Measurements from ENCODE around the gene ZNF221.
"Not testable (repeated sequence)": the region's sequence is repeated elsewhere in the genome, so short reads cannot be mapped to it uniquely, and the experiment has no call there.

ZNF221 gene

GRCh38 chr19:43950834-43951645 is at the start of gene ZNF221:
ZNF221 (plus strand) TSS chr19:43951228; CDS start chr19:43962727, 11,499 bp downstream.
- DNase-seq (ENCODE audit: low spot score): peak; percentile 91

DNA sequence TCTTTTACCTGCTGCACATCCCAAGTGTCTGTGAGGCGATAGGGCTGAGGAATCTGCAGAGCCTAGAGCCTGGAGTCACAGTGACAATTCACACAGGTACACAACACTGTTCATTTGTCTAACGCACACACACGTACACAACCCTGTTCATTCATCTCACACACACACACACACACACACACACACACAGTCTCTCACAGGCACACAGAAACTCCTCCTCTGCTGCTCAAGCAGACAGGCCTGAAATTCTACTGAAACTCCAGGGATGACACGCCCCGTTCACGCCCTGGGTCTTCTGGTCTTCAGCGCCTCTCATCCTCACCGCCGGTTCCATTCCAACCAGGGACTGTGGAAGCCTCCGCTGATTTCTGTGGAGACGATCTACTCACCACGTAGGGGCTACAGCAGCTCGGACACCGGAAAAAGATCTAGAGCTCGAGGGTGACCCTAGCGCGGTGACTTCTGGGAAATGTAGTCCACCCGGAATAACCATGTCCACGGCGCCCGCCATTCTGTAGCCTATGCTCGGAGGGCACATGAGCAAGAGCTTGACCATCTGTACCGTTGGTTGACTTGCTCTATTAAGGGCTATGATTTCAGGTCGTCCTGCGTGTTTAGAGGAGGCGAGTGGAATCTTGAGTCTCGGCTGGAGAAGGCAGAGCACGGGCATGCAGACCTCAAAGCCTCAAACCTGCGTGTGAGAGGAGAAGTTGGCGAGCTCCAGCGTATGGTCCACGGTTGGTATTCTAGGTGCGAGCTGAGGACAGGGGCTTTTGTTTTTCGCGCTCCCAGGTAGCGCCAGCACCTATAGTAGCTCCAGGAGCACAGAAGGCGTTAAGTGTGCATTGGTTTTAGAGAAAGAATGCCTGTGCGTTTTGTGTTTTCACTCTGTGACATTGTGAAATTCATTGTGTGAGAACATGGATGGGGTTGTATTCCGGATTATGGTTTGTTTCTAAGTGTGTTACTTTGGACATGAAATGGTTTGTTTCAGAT is 49.3 kb upstream of the ZNF221 start:
- DNase-seq (ENCODE audit: low spot score): peak; percentile 47

GRCh38 chr19:43902399-43902798 is 48.6 kb upstream of the ZNF221 start:
- DNase-seq (ENCODE audit: low spot score): no peak

- DNase-seq (ENCODE audit: low spot score): no peak
These were observed 45.1 kb upstream of the ZNF221 start for GRCh38 chr19:43905897-43906296.

DNA sequence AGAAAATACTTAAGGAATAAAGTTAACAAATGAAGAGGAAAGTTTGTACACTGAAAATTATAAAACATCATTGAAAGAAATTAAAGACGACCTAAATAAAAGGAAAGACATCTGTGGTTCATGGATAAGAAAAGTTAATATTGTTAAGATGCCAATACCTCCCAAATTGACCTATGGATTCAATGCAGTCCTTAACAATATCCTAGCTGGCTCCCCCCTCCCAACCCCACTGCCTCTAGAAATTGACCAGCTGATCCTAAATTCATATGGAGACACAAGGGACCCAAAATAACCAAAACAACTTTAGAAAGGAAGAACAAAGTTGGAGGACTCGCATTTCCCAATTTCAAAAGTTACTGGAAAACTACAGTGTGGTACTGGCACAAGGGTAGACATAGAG is 44.3 kb upstream of the ZNF221 start:
- DNase-seq (ENCODE audit: low spot score): no peak

- no peak for DNase-seq (ENCODE audit: low spot score)
These were observed 42.4 kb upstream of the ZNF221 start for GRCh38 chr19:43908659-43909058.

GRCh38 chr19:43910884-43911283 is 40.1 kb upstream of the ZNF221 start:
- no peak for DNase-seq (ENCODE audit: low spot score)

- DNase-seq (ENCODE audit: low spot score): no peak
These were observed 37.6 kb upstream of the ZNF221 start for GRCh38 chr19:43913383-43913782.

- DNase-seq (ENCODE audit: low spot score): no peak
These were observed 37.0 kb upstream of the ZNF221 start for GRCh38 chr19:43914051-43914450.

DNA sequence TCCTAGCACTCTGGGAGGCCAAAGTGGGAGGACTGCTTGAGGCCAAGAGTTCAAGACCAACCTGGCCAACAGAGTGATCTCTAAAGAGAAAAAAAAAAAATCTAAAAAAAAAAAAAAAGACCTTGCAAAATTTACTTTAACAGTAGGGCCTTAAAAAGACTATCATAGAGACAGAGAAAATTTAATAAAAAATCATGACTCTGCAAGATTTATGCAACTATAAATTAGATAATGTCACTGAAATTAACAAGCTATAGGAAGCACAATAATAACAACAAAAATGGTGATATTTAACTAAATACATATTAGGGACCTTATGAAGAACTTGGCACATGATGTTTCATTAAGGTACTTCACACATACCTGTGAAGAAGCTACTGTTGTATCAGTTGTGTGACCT is 27.2 kb upstream of the ZNF221 start:
- no peak for DNase-seq (ENCODE audit: low spot score)

DNA sequence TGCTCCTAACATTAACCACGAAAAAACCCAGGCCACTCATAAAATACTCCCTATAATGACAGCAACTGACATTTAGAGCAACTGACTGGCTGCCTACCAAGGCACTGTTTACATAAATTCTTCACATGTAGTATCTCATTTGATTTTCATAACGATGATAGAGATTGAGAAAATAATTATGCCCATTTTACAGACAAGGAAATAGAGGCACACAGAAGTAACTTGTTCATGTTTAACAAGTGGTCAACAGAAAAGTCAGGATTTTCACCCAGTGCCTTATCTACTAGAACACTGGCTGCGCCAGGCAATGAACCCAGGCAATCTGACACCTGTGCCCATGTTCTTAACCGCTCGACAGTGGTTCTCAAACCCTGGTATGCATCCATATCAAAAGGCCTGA is 22.2 kb upstream of the ZNF221 start:
- no peak for DNase-seq (ENCODE audit: low spot score)

DNA sequence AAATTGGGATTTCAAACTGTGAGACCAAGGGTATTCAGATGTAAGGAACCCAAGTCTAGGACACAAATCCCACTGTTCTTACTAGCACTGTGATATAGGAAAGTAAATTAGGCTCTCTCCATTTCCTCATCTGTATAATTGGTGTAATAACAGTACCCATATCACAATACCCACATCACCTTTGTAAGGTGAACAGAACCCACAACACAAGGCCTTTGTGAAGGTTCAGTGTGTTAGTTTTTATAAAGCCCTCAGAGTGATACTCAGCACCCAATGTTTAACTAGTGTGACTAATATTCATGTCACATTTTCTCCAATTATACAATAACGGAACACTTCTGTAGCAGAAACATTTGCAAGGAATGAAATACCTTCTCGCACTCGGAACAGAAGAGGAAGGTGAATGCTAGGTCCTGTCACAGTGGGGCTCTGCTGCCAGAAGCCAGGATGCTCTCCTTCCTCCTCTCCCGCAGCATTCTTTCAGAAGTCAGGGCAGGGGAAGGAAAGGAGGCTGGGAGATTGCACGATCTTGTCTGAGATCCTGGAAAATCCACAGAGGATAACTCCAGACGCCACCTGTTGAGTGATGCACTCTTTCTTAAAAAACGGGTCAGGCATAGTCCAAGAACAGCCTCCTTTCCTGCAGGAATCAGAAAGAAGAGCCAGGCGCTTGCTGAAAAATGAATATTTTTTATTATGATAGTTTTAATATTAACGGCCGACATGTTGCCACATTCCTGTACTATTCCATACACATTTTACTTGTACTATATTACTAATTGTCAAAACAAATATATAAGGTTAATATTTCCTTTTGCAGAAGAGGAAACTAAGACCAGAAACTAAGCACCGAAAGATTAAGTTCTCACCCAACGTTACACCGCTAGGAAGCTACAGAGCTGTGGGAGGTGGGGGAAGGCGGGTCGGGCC is 16.7 kb upstream of the ZNF221 start:
- peak; percentile 15 for DNase-seq (ENCODE audit: low spot score)

GRCh38 chr19:43934985-43935708 is 15.9 kb upstream of the ZNF221 start, which contains the start of gene ZNF45:
ZNF45 (minus strand) TSS chr19:43935282; CDS start chr19:43922185, 13,097 bp downstream.
- DNase-seq (ENCODE audit: low spot score): peak; percentile 90

GRCh38 chr19:43936188-43936587 is 14.8 kb upstream of the ZNF221 start:
- DNase-seq (ENCODE audit: low spot score): no peak

GRCh38 chr19:43939557-43940260 is 11.3 kb upstream of the ZNF221 start:
- DNase-seq (ENCODE audit: low spot score): no peak

- DNase-seq (ENCODE audit: low spot score): no peak
These were observed 10.3 kb upstream of the ZNF221 start for GRCh38 chr19:43940719-43941118.

- DNase-seq (ENCODE audit: low spot score): no peak
These were observed 9.8 kb upstream of the ZNF221 start for GRCh38 chr19:43941209-43941608.

GRCh38 chr19:43947412-43947811 is 3.6 kb upstream of the ZNF221 start:
- DNase-seq (ENCODE audit: low spot score): not testable (repeated sequence)

GRCh38 chr19:43949803-43950202 is 1.2 kb upstream of the ZNF221 start:
- DNase-seq (ENCODE audit: low spot score): not testable (repeated sequence)

GRCh38 chr19:43956827-43957226 is 5.8 kb downstream of the ZNF221 start:
- DNase-seq (ENCODE audit: low spot score): no peak
